ENCODE data around the gene CERCAM.

Gene CERCAM

DNA sequence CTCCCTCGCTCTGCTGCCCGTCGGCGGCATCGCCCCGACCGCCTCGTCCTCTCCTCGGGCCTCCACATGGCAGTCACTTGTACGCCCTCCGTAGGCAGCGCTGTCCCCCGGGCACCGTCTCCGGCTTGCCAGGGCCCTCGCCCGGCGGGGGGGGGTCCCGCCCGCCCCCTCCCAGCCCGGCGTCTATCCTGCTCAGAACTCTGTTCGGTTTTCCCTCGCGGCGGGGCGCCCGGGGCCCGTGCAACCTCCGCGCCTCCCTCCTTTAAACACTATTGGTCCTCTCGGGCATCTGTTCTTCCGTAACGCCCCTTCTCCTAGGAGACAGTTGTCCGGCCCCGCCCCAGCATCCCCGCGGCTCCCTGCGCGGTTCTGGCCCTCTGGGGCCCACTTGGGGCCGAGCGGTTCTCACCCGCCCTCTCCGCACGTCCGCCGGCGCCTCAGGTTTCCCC is 36.0 kb downstream of the CERCAM start:
- DNase-seq (ENCODE audit: low read depth), result peak; percentile 59

GRCh38 chr9:128457207-128457606 is 36.5 kb downstream of the CERCAM start:
- DNase-seq (ENCODE audit: low read depth), result no peak

- DNase-seq (ENCODE audit: low read depth), result no peak
Observed at GRCh38 chr9:128459011-128459410, 38.4 kb downstream of the CERCAM start.

DNA sequence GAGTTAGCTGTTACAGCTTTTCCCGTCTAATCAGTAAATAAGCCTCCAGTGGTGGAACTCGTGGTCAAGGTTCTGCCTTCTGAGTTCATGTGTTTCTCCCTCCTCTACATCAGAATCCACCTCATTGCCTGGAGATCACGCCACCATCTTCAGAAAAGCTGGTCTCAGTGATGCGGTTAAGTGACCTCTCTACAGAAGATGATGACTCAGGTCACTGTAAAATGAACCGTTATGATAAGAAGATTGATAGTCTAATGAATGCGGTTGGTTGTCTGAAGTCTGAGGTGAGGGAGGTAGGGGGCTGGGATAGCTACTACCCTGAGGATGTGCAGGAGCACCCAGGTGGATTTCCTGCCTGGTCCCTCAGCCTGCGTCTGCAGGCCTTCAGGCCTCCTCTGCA is 48.4 kb downstream of the CERCAM start:
- DNase-seq (ENCODE audit: low read depth), result no peak

DNA sequence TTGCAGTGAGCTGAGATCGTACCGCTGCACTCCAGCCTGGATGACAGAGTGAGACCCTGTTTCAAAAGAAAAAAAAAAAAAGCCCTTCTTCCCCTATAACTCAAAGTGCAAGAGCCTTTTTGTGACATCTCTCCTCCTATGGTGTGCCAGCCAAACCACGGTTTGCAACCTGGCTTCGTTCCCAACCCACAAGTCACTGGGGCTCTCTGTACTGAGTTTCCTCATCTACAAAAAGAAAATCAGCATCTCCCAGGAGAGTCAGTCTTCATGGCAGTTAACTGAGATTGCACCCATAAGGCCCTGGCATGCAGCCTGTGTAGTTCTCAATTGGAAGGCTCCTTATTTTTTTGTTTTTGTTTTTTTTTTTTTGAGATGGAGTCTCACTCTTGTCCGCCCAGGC is 49.9 kb downstream of the CERCAM start:
- no peak for DNase-seq (ENCODE audit: low read depth)

DNA sequence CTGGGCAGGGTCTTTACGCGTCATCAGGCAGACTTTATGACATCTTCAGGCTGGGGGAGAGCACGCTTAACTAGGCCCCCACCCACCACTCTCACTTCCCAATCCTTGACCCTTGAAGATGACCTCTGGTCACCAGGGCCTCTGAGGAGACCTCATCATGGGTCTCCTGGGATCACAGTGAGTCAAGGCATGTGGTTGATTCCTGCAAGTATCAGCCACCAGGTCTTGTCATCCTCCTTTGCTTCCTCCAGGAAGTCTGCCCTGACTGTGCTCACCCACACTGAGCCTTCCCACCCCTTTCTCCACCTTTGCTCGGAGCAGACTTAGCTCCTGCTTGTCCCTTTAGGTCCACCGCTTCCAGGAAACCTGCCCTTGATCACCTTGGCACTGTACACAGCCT is 52.4 kb downstream of the CERCAM start:
- no peak for DNase-seq (ENCODE audit: low read depth)

DNA sequence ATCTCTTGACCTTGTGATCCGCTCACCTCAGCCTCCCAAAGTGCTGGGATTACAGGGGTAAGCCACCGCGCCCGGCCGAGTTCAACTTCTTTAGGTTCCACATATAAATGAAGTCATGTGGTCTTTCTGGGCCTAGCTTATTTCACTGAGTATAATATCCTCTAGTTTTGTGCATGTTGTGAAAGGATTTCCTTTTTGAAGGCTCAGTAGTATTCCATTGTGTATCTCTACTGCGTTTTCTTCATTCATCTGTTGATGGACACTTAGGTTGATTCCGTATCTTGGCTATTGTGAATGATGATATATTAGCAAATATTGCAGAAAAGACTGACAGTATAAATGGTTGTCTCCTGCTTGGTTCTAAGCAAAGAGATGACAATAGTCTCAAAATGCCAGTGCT is 55.2 kb downstream of the CERCAM start:
- DNase-seq (ENCODE audit: low read depth), result no peak

DNA sequence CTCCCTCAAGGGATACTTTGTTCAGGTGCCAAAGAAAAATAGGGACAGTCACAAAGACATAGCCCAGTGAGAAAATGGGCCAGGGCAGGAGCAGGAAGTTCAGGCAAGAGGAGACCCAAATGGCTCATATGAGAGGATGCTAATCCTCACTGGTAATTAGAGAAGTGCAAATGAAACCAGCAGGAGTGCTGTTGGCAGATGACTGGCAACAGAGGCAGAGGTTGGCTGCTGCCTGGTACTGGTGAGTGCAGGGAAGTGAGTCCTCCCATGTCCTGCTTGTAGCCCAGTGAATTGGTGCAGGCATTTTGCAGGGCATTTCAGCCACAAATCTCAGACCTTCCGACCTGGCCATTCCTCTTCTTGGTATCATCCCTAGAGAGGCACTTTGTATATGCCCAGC is 58.6 kb downstream of the CERCAM start:
- DNase-seq (ENCODE audit: low read depth), result no peak

- DNase-seq (ENCODE audit: low read depth), result no peak
Observed at GRCh38 chr9:128481561-128481960, 60.9 kb downstream of the CERCAM start.

- DNase-seq (ENCODE audit: low read depth), result no peak
Observed at GRCh38 chr9:128482186-128482585, 61.5 kb downstream of the CERCAM start.

DNA sequence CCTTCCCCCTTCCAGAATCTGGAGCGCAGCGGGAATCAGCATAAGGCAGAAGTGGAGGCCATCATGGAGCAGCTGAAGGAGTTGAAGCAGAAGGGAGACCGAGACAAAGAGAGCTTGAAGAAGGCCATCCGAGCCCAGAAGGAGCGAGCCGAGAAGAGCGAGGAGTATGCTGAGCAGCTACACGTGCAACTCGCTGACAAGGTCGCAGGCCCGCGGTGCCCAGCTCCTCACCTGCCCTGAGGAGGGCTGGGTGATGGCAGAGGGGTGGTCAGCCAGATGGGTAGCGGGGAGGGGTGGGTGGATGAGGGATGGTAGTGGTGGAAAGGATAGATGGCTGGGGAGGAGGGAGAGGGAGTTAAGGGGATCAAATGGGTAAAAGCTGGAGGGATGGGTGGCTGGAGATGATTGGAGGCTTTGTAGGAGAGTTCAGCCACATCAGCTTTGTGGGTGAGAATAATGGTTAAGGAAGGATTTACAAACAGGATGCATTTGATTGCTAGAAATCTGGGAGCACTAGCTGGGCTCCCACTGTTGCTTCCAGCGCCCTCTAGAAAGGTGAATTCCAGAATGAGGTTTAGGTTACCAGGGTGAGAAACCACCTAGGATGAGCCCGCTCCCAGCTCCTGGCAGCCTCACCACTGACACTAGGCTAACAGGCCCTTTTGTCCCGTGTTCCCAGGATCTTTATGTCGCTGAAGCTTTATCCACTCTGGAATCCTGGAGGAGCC is 64.2 kb downstream of the CERCAM start:
- no peak for DNase-seq (ENCODE audit: low read depth)

GRCh38 chr9:128485414-128485855 is 64.8 kb downstream of the CERCAM start:
- no peak for DNase-seq (ENCODE audit: low read depth)

DNA sequence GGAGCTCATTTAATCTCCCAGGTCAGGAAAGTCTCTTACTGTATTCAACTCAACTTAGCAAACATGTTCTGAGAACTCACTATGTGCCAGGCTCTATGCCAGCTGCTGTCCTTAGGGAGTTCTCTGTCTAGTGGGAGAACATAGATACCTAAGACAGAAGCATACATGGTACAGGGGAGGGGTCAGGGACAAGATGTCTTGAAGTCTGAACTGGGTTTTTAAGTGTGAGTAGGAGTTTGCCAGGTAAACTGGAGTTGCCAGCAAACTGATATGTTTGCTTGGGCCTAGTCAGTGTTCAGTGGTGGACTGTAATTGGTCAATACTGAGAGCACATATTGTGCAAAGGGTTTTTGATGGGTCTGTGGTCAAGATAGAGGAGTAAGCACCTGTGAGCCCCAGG is 65.5 kb downstream of the CERCAM start:
- no peak for DNase-seq (ENCODE audit: low read depth)
